Measurements from ENCODE around the gene RRAGC.

RRAGC gene

GRCh38 chr1:38788341-38789336 lies 70.9 kb downstream of the RRAGC start:
- in situ Hi-C loops (cut with MboI; ENCODE audit: low sequenced_read_pairs, unreplicated experiment), result no loop called here
- DNase-seq (ENCODE audit: low spot score), result no peak
- no peak for TF ChIP-seq CTCF (IDR thresholded peaks at IDR 0.05; ENCODE audit: borderline replicate concordance, control extremely low read depth, extremely low read depth, insufficient read depth, missing control alignments)
